BLaER1 treated with 17β-estradiol and CSF1 and Interleukin-3, amounts not matched to agents 10 nM and 100 nM (cell line): ENCODE results near the gene SCART1.
A peak's percentile ranks its signal among the peaks of the same experiment; 100 is the strongest.
"Not testable (repeated sequence)": the region's sequence is repeated elsewhere in the genome, so short reads cannot be mapped to it uniquely, and the experiment has no call there.

Source experiments
- H3K27ac ChIP-seq, 11 experiments: shearing (Covaris generic); formaldehyde crosslinking; 2 replicates each; pipeline ENCODE4 v1.8.1; 2022
- H3K27me3 ChIP-seq, 11 experiments: shearing (Covaris generic); formaldehyde crosslinking; 2 replicates each; pipeline ENCODE4 v1.8.1; 2022
- H3K36me3 ChIP-seq, 11 experiments: shearing (Covaris generic); formaldehyde crosslinking; 2 replicates each; pipeline ENCODE4 v1.8.1; 2022
- H3K4me1 ChIP-seq, 10 experiments: shearing (Covaris generic); formaldehyde crosslinking; 2 replicates each; pipeline ENCODE4 v1.8.1; 2022
- H3K4me2 ChIP-seq, 11 experiments: shearing (Covaris generic); formaldehyde crosslinking; 2 replicates each; pipeline ENCODE4 v1.8.1; 2022
- H3K4me3 ChIP-seq, 10 experiments: shearing (Covaris generic); formaldehyde crosslinking; 2 replicates each; pipeline ENCODE4 v1.8.1; 2022
- H3K9ac ChIP-seq, 11 experiments: shearing (Covaris generic); formaldehyde crosslinking; 2 replicates each; pipeline ENCODE4 v1.8.1; 2022
- H3K9me3 ChIP-seq, 11 experiments: shearing (Covaris generic); formaldehyde crosslinking; replicated peaks in 1 of 11; 2 replicates each; pipeline ENCODE4 v1.8.1; 2022
- H4K20me1 ChIP-seq, 11 experiments: shearing (Covaris generic); formaldehyde crosslinking; 2 replicates each; pipeline ENCODE4 v1.8.1; 2022
- Cebpa-rat ChIP-seq, 11 experiments: shearing (Covaris generic); IDR thresholded peaks; 2 replicates each; pipeline ENCODE4 v1.8.1; 2022

SCART1 gene

DNA sequence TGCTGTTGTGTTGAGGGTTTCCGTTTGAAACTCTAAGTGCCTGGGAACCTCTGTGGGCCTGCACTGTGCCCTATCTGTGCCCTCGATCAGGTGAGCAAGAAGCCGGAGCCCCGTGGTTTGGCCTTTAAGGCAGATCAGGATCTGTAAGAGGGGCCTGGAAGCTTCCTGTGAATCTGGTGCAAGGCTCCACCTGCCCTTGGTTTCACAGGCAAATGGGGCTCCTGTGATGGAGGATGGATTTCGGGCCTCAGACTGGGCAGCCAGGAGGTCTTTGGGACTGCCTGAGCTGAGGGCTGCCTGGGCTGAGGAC, 21.6 kb downstream of the SCART1 start:
- no peak overlapping the region for H3K27ac ChIP-seq
- no peaks in the 10 kb centered on the region for H3K9me3 ChIP-seq
- peaks cover 0 to 20% (median 8%) of the 10 kb centered on the region in 10 experiments; a peak in 12 of 20 replicates for H3K4me1 ChIP-seq
- H3K36me3 ChIP-seq: no peaks in the 10 kb centered on the region
- H3K27me3 ChIP-seq: peaks cover 0 to 8% (median 0%) of the 10 kb centered on the region in 11 experiments; a peak in 5 of 22 replicates
- no peak overlapping the region for H3K9ac ChIP-seq
- H4K20me1 ChIP-seq: no peaks in the 10 kb centered on the region
- no peak overlapping the region for H3K4me2 ChIP-seq
- TF ChIP-seq Cebpa-rat (IDR thresholded peaks at IDR 0.05): no peak
- H3K4me3 ChIP-seq: no peak overlapping the region

DNA sequence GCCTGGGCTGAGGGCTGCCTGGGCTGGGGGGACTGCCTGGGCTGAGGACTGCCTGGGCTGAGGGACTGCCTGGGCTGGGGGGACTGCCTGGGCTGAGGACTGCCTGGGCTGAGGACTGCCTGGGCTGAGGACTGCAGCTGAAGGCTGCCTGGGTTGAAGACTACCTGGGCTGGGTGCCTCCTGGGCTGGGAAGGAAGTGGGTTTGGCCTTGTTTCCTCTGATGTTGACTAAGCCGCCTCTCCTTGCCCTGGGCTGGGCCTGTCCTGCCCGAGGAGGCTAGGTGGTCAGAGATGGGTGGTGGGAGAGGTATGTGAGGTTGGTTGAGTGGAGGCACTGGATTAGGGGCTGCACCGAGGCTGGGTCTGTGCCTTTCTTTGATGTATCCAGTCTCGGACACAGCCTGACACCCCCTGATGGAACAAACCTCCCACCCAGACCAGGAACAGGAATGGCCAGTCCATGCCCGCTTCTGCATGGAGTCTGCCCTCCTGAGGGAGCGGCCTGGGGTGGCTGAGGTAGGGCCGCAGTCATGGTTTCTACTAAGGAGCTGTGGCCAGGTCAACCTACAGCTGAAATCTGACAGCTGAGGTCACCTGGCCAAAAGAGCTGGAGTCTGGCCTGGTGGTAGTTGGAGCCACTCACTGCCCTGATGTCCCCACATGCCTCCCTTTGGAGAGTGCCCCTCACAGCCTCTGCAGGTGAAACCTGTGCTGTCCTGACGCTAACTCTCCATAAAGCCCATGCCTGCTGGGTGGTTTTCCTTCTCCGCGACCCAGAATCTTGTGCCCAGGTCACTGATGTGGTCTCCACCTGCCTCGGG, 22.3 kb downstream of the SCART1 start:
- no peak for TF ChIP-seq Cebpa-rat (IDR thresholded peaks at IDR 0.05)
- no peak overlapping the region for H3K4me2 ChIP-seq
- H4K20me1 ChIP-seq: no peaks in the 10 kb centered on the region
- H3K36me3 ChIP-seq: no peaks in the 10 kb centered on the region
- H3K9me3 ChIP-seq: no peaks in the 10 kb centered on the region
- no peak overlapping the region for H3K9ac ChIP-seq
- no peak overlapping the region for H3K4me3 ChIP-seq
- peaks cover 0 to 20% (median 8%) of the 10 kb centered on the region in 10 experiments; a peak in 12 of 20 replicates for H3K4me1 ChIP-seq
- peaks cover 0 to 8% (median 0%) of the 10 kb centered on the region in 11 experiments; a peak in 5 of 22 replicates for H3K27me3 ChIP-seq
- H3K27ac ChIP-seq: no peak overlapping the region

DNA sequence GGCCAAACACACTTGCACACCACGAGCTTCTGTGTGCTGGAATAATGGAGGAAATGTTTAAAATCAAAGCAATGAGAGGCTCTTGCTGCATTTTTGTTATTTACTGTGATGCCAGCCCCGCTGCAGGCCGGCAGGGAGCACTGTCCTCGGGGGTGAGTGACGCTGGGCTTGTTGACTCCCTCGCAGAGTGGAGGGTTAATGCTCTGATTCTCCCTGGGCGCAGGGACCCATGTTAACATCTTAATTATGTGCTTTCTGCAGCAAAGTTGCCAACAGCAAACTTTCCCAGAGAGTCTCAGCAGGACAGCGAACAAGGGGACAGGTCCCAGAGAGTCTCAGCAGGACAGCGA, 22.9 kb downstream of the SCART1 start:
- H4K20me1 ChIP-seq: no peaks in the 10 kb centered on the region
- no peaks in the 10 kb centered on the region for H3K36me3 ChIP-seq
- H3K27ac ChIP-seq: no peak overlapping the region
- H3K9ac ChIP-seq: no peak overlapping the region
- no peak overlapping the region for H3K4me2 ChIP-seq
- no peak for TF ChIP-seq Cebpa-rat (IDR thresholded peaks at IDR 0.05)
- H3K4me1 ChIP-seq: peaks cover 0 to 20% (median 8%) of the 10 kb centered on the region in 10 experiments; a peak in 12 of 20 replicates
- H3K27me3 ChIP-seq: peaks cover 0 to 8% (median 0%) of the 10 kb centered on the region in 11 experiments; a peak in 5 of 22 replicates
- no peak overlapping the region for H3K4me3 ChIP-seq
- no peaks in the 10 kb centered on the region for H3K9me3 ChIP-seq

GRCh38 chr10:133481086-133481643, 27.4 kb downstream of the SCART1 start:
- no peaks in the 10 kb centered on the region for H4K20me1 ChIP-seq
- peaks cover 17 to 34% (median 27%) of the 10 kb centered on the region in 11 experiments for H3K9me3 ChIP-seq
- no peak overlapping the region for H3K4me3 ChIP-seq
- H3K36me3 ChIP-seq: no peaks in the 10 kb centered on the region
- no peak overlapping the region for H3K27ac ChIP-seq
- H3K27me3 ChIP-seq: peaks cover 0 to 7% (median 0%) of the 10 kb centered on the region in 11 experiments; a peak in 5 of 22 replicates
- H3K4me2 ChIP-seq: no peak overlapping the region
- no peak for TF ChIP-seq Cebpa-rat (IDR thresholded peaks at IDR 0.05)
- no peak overlapping the region for H3K9ac ChIP-seq
- H3K4me1 ChIP-seq: no peaks in the 10 kb centered on the region

DNA sequence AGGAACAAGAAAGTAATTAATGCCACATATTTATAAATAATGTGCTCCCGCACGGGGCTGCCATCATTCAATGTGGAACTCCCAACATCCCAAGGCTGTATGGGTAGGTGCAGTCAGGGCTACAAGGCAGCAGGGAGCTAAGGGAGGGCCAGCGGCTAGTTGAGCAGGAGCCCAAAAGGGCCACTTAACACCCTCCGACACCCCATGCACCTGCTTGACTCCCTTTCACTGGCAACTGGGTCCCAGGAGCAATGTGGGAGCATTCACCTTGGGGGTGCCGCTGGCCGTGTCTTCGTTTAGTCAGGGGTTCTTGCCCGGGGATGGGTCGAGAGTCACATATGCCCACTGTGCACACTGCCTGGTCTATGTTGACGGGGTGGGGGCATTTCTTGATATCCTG, 27.9 kb downstream of the SCART1 start:
- H3K4me1 ChIP-seq: no peaks in the 10 kb centered on the region
- H3K27me3 ChIP-seq: peaks cover 0 to 2% (median 0%) of the 10 kb centered on the region in 11 experiments; a peak in 5 of 22 replicates
- H3K9ac ChIP-seq: no peak overlapping the region
- H4K20me1 ChIP-seq: no peaks in the 10 kb centered on the region
- peaks cover 22 to 39% (median 32%) of the 10 kb centered on the region in 11 experiments for H3K9me3 ChIP-seq
- TF ChIP-seq Cebpa-rat (IDR thresholded peaks at IDR 0.05): no peak
- H3K4me2 ChIP-seq: no peak overlapping the region
- H3K36me3 ChIP-seq: no peaks in the 10 kb centered on the region
- no peak overlapping the region for H3K27ac ChIP-seq
- H3K4me3 ChIP-seq: no peak overlapping the region

DNA sequence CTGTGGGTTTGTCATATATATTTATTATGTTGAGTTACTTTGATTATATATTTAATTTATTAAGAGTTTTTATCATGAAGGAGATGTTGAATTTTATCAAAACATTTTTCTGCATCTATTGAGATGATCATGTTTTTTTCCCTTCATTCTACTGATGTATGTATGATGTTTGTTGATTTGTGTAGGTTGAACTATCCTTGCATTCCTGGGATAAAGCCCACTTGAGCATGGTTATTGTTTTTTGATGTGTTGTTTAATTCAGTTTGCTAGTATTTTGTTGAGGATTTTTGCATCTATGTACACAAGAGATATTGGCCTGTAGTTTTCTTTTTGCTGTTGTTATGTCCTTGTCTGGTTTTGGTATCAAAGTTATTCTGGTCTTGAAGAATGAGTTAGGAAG, 31.1 kb downstream of the SCART1 start:
- Histone ChIP-seq H3K9ac (no peak overlapping the region), H3K9me3 (peaks cover 46 to 66% (median 60%) of the 10 kb centered on the region in 11 experiments), H3K4me1 (peaks cover under 1 to 5% (median 4%) of the 10 kb centered on the region in 10 experiments; a peak in 17 of 20 replicates), H4K20me1 (no peaks in the 10 kb centered on the region), H3K4me3 (no peak overlapping the region), H3K27me3 (no peaks in the 10 kb centered on the region), H3K27ac (no peak overlapping the region), H3K4me2 (no peak overlapping the region), H3K36me3 (peaks cover 0 to 4% (median 0%) of the 10 kb centered on the region in 11 experiments; a peak in 1 of 22 replicates)
- TF ChIP-seq Cebpa-rat (IDR thresholded peaks at IDR 0.05): no peak

DNA sequence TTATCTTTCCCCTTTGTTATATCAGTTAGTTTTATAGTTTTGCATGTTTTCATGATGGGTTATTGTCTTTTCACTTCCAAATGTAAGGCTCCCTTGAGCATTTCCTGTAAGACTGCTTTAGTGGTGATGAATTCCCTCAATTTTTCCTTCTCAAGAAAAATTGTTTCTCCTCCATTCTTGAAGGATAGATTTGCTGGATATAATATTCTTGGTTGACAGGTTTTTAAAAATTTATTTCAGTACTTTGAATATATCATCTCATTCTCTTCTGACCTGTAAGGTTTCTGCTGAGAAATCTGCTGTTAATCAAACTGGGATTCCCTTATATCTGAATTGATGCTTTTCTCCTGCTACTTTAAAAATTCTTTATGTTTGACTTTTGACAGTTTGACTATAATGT, 33.3 kb downstream of the SCART1 start:
- H3K27ac ChIP-seq: no peak overlapping the region
- no peaks in the 10 kb centered on the region for H3K27me3 ChIP-seq
- H3K9ac ChIP-seq: no peak overlapping the region
- no peak overlapping the region for H3K4me3 ChIP-seq
- TF ChIP-seq Cebpa-rat (IDR thresholded peaks at IDR 0.05): no peak
- peaks cover 50 to 73% (median 67%) of the 10 kb centered on the region in 11 experiments for H3K9me3 ChIP-seq
- H4K20me1 ChIP-seq: no peaks in the 10 kb centered on the region
- H3K4me1 ChIP-seq: peaks cover 5 to 13% (median 9%) of the 10 kb centered on the region in 10 experiments; a peak in 17 of 20 replicates
- H3K36me3 ChIP-seq: peaks cover 0 to 4% (median 0%) of the 10 kb centered on the region in 11 experiments; a peak in 1 of 22 replicates
- H3K4me2 ChIP-seq: no peak overlapping the region

DNA sequence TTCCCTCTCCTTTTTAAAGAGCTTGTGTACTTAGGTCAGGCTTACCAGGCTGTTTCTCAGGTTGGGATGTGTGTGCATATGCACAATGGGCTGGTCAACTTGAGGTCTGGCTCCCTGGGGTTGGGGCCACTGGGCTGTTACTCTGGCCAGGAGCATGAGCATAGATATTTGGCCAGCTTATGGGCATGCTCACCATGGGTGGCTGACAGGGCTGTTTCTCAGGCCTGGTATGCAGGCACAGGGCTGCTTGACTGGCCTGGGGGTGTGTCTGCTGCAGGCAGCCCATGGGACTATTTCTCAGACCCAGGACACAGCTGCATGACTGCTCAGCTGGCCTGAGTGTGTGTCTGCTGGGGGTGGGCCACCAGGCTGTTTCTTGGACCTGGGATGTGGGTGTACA, 34.6 kb downstream of the SCART1 start:
- no peak for TF ChIP-seq Cebpa-rat (IDR thresholded peaks at IDR 0.05)

DNA sequence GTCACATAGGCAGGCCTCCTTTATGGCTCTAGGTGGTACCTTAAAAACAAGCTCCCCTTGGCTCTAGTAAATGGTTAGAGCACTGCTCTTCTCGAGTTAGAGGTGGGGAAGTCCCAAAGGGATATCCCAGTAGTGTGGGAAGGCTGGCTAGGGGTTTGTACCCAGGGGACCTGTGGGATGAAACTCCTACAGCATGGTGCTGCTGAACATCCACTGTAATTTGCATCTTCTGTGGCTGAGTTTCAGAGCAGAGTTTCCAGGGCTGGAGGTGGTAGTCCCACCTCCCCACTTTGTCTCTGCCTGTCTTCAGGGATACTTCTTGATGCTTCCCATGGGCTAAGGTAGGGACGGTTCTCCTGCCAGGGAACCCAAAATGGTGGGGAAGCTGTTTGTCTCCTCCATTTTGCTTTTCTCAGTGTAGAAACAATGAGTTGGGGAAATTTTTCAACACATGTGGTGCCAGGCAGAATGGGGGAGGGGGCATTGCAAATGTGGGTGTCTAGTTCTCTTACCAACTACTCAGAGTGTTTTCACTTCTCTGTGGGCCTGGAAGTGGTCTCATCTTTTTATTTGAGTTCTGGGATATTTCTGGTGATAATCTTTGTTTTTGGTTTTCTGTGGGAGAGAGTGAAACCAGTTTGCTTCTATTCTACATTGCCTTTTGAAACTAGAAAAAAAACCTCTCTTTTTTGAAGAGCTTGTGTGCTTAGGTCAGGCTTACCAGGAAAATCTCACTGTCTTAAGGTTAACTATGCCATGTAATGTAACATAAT, 36.3 kb downstream of the SCART1 start:
- Histone ChIP-seq H4K20me1 (no peaks in the 10 kb centered on the region), H3K27me3 (no peaks in the 10 kb centered on the region), H3K4me1 (peaks cover 7 to 13% (median 10%) of the 10 kb centered on the region in 10 experiments; a peak in 17 of 20 replicates), H3K9me3 (peaks cover 44 to 75% (median 50%) of the 10 kb centered on the region in 11 experiments), H3K4me3 (no peak overlapping the region), H3K27ac (peak overlapping the region in 6 of 11 experiments; percentile 10 to 39 (median 25); a peak in 7 of 22 replicates), H3K9ac (no peak overlapping the region), H3K36me3 (peaks cover 0 to 4% (median 0%) of the 10 kb centered on the region in 11 experiments; a peak in 1 of 22 replicates), H3K4me2 (peak overlapping the region; percentile 24 to 67 (median 44); a peak in 20 of 22 replicates)
- no peak for TF ChIP-seq Cebpa-rat (IDR thresholded peaks at IDR 0.05)

More for the DNA sequence above, 34.6 kb downstream of the SCART1 start:
- Histone ChIP-seq H3K9me3 (peaks cover 51 to 75% (median 64%) of the 10 kb centered on the region in 11 experiments), H4K20me1 (no peaks in the 10 kb centered on the region), H3K27me3 (no peaks in the 10 kb centered on the region), H3K4me3 (no peak overlapping the region), H3K4me2 (no peak overlapping the region), H3K36me3 (peaks cover 0 to 4% (median 0%) of the 10 kb centered on the region in 11 experiments; a peak in 1 of 22 replicates), H3K27ac (no peak overlapping the region), H3K9ac (no peak overlapping the region), H3K4me1 (peaks cover 5 to 13% (median 9%) of the 10 kb centered on the region in 10 experiments; a peak in 17 of 20 replicates)

GRCh38 chr10:133493562-133493961, 39.8 kb downstream of the SCART1 start:
- not testable (repeated sequence) for H3K27ac ChIP-seq, H3K27me3 ChIP-seq, H4K20me1 ChIP-seq, H3K9ac ChIP-seq, H3K4me3 ChIP-seq, H3K36me3 ChIP-seq
- H3K9me3 ChIP-seq: peaks cover 26 to 64% (median 39%) of the 10 kb centered on the region in 11 experiments
- H3K4me2 ChIP-seq: peak overlapping the region in 1 of 11 experiments; percentile 23; a peak in 1 of 22 replicates
- peaks cover 7 to 13% (median 10%) of the 10 kb centered on the region in 10 experiments; a peak in 17 of 20 replicates for H3K4me1 ChIP-seq

DNA sequence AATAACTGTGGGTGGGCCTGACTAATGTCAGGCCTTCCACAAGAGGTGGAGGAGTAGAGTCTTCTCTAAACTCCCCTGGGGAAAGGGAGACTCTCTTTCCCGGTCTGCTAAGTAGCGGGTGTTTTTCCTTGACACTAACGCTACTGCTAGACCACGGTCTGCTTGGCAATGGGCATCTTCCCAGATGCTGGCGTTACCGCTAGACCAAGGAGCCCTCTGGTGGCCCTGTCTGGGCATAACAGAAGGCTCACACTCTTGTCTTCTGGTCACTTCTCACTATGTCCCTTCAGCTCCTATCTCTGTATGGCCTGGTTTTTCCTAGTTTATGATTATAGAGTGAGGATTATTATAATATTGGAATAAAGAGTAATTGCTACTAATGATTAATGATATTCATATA, 43.6 kb downstream of the SCART1 start:
- not testable (repeated sequence) for H3K4me3 ChIP-seq, H4K20me1 ChIP-seq, H3K4me1 ChIP-seq, H3K27ac ChIP-seq, H3K9ac ChIP-seq, H3K4me2 ChIP-seq, H3K36me3 ChIP-seq, H3K27me3 ChIP-seq
- H3K9me3 ChIP-seq: peaks cover 27 to 67% (median 50%) of the 10 kb centered on the region in 11 experiments

GRCh38 chr10:133499176-133499575, 45.4 kb downstream of the SCART1 start:
- peaks cover 31 to 66% (median 58%) of the 10 kb centered on the region in 11 experiments for H3K9me3 ChIP-seq
- not testable (repeated sequence) for H4K20me1 ChIP-seq, H3K9ac ChIP-seq, H3K4me3 ChIP-seq, H3K4me1 ChIP-seq, H3K36me3 ChIP-seq, H3K4me2 ChIP-seq, H3K27ac ChIP-seq, H3K27me3 ChIP-seq
